ENCODE data around the gene PTPN14.
"Not testable (repeated sequence)": the region's sequence is repeated elsewhere in the genome, so short reads cannot be mapped to it uniquely, and the experiment has no call there.

The PTPN14 gene

GRCh38 chr1:214499732-214500131, 51.7 kb downstream of the PTPN14 start:
- TF ChIP-seq CTCF (IDR thresholded peaks at IDR 0.05; ENCODE audit: low read depth, low read length): no peak
- no peak for DNase-seq (ENCODE audit: low read depth in 2 of 2)
- no peak overlapping the region for H3K4me3 ChIP-seq (replicated peaks in 1 of 2; ENCODE audit: low read depth in 2 of 2, low read length in 2 of 2)

GRCh38 chr1:214498021-214498420, 53.4 kb downstream of the PTPN14 start:
- TF ChIP-seq CTCF (IDR thresholded peaks at IDR 0.05; ENCODE audit: low read depth, low read length): no peak
- no peak for DNase-seq (ENCODE audit: low read depth in 2 of 2)
- no peak overlapping the region for H3K4me3 ChIP-seq (replicated peaks in 1 of 2; ENCODE audit: low read depth in 2 of 2, low read length in 2 of 2)

GRCh38 chr1:214496126-214496525, 55.3 kb downstream of the PTPN14 start:
- no peak overlapping the region for H3K4me3 ChIP-seq (replicated peaks in 1 of 2; ENCODE audit: low read depth in 2 of 2, low read length in 2 of 2)
- TF ChIP-seq CTCF (IDR thresholded peaks at IDR 0.05; ENCODE audit: low read depth, low read length): no peak
- DNase-seq (ENCODE audit: low read depth in 2 of 2): no peak

GRCh38 chr1:214494706-214495105, 56.7 kb downstream of the PTPN14 start:
- no peak for TF ChIP-seq CTCF (IDR thresholded peaks at IDR 0.05; ENCODE audit: low read depth, low read length)
- peak in 1 of 2 donors; percentile 35 for DNase-seq (ENCODE audit: low read depth in 2 of 2)
- H3K4me3 ChIP-seq (replicated peaks in 1 of 2; ENCODE audit: low read depth in 2 of 2, low read length in 2 of 2): no peak overlapping the region

- H3K4me3 ChIP-seq (replicated peaks in 1 of 2; ENCODE audit: low read depth in 2 of 2, low read length in 2 of 2); DNase-seq (ENCODE audit: low read depth in 2 of 2): not testable (repeated sequence)
These were observed 57.2 kb downstream of the PTPN14 start for GRCh38 chr1:214494179-214494578.

- peak in 1 of 2 donors; percentile 43 for DNase-seq (ENCODE audit: low read depth in 2 of 2)
- TF ChIP-seq CTCF (IDR thresholded peaks at IDR 0.05; ENCODE audit: low read depth, low read length): no peak
- H3K4me3 ChIP-seq (replicated peaks in 1 of 2; ENCODE audit: low read depth in 2 of 2, low read length in 2 of 2): no peak overlapping the region
These were observed 58.1 kb downstream of the PTPN14 start for GRCh38 chr1:214493126-214493796.

- no peak for TF ChIP-seq CTCF (IDR thresholded peaks at IDR 0.05; ENCODE audit: low read depth, low read length)
- DNase-seq (ENCODE audit: low read depth in 2 of 2): peak in 1 of 2 donors; percentile 62
These were observed 58.9 kb downstream of the PTPN14 start for GRCh38 chr1:214492401-214493075.

More at GRCh38 chr1:214492401-214493075, 58.9 kb downstream of the PTPN14 start:
- no peak overlapping the region for H3K4me3 ChIP-seq (replicated peaks in 1 of 2; ENCODE audit: low read depth in 2 of 2, low read length in 2 of 2)

All from cardiac fibroblast (primary cell).